Upper lobe of left lung (tissue), 6 donors: ENCODE measurements around the gene RHOH. TPM values are rescaled to one million over a fixed set of nuclear protein-coding genes. Genes with fewer than 3 reads are reported as not detected.
A peak's percentile ranks its signal among the peaks of the same experiment; 100 is the strongest.

Experiments used
- ATAC-seq, 2 donors: fragments of 200-7000 bp; cut with Tn5 transposase; one replicate each; pipeline ENCODE4 v1.9.1; 2022; ENCODE audit warnings: mild to moderate bottlenecking in 2 of 2, moderate library complexity in 2 of 2; ENCODE audit not compliant: low FRiP score in 2 of 2
- DNase-seq, 2 donors: peaks; one replicate each; pipeline ENCODE4 v3.0.0-alpha.2; 2019 to 2020
- H3K27ac ChIP-seq, 4 donors: fragments of 200-600 bp; sonication (generic); one replicate each; pipeline ENCODE4 v1.5.1; 2016 to 2019
- H3K27me3 ChIP-seq, 4 donors: fragments of 200-600 bp; sonication (generic); one replicate each; pipeline ENCODE4 v1.5.1; 2017 to 2019
- H3K36me3 ChIP-seq, 4 donors: fragments of 200-600 bp; sonication (generic); one replicate each; pipeline ENCODE4 v1.5.1; 2016 to 2019
- H3K4me1 ChIP-seq, 4 donors: fragments of 200-600 bp; sonication (generic); one replicate each; pipeline ENCODE4 v1.5.1; 2018 to 2019
- H3K4me3 ChIP-seq, 4 donors: fragments of 200-600 bp; sonication (generic); one replicate each; pipeline ENCODE4 v1.5.1; 2017 to 2019; ENCODE audit warnings: mild to moderate bottlenecking in 2 of 4, moderate library complexity in 1 of 4
- H3K9me3 ChIP-seq, 4 donors: fragments of 200-600 bp; sonication (generic); one replicate each; pipeline ENCODE4 v1.5.1; 2018 to 2019
- CTCF ChIP-seq, 6 experiments: fragments of 450-650 bp in 4 of 6; fragments of 200-600 bp in 2 of 6; sonication (generic) in 2 of 6; IDR thresholded peaks; one replicate each; pipeline ENCODE4 v1.5.1; 2016 to 2019; ENCODE audit warnings: antibody characterized with exemption in 6 of 6
- EP300 ChIP-seq, 4 donors: sonication (generic); formaldehyde crosslinking; IDR thresholded peaks; one replicate each; pipeline ENCODE4 v1.5.1; 2017; ENCODE audit warnings: antibody characterized with exemption in 4 of 4, control low read depth in 2 of 4
- POLR2A ChIP-seq, 4 donors: fragments of 450-650 bp; IDR thresholded peaks; one replicate each; pipeline ENCODE4 v1.5.1; 2016 to 2017; ENCODE audit warnings: antibody characterized with exemption in 4 of 4, mild to moderate bottlenecking in 2 of 4
- POLR2AphosphoS5 ChIP-seq, 2 donors: sonication (generic); formaldehyde crosslinking; IDR thresholded peaks; one replicate each; pipeline ENCODE4 v1.5.1; 2017; ENCODE audit warnings: antibody characterized with exemption in 2 of 2
- WGBS, 2 donors: methylation state at CpG; one replicate each; pipeline ENCODE4 v1.1.5; 2017 to 2018; 5-methylcytosine and 5-hydroxymethylcytosine counted together
- total RNA-seq, 6 donors: library from RNA; depleted of rRNA in 4 of 6; stranded (reverse); fragments of >200 nt in 4 of 6; gene quantifications; one replicate each; pipeline versions ENCODE4 v1.1.0 to v1.2.1, GENCODE V29; 2016 to 2021
- donor health status: DM: no; HTN: no; CAD: no; lungs with moderate emphysema.
- donor health status: DM: no; HTN: yes; CAD: no; lungs with severe emphysema.

RHOH gene
- total RNA-seq, 6 donors from 2014 or later: 5.5 to 19.9 (median 8.4) TPM

DNA sequence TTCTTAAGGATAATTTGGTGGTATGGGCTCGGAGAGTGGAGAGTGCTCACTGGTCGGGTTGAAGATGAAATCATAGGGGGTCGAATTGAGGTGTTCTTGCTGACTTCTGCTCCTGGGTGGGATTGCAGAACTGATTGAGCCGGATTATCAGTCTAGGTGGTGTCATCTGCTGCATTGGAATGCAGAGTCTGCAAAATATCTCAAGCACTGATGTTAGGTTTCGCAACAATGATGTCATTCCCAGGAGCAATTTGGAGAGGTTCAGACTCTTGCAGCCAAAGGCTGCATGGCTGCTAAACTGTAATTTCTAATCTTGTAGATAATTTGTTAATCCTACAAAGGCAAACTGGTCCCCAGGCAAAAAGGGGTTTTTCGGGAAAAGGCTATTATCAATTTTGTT is 67.7 kb downstream of the RHOH start:
- H3K27ac ChIP-seq: no peak overlapping the region
- DNase-seq (no peak), ATAC-seq (peak in 1 of 2 donors; percentile 87)
- H3K4me1 ChIP-seq: peaks cover 0 to 3% (median 0%) of the 10 kb centered on the region in 4 donors
- H3K36me3 ChIP-seq: no peaks in the 10 kb centered on the region
- no peaks in the 10 kb centered on the region for H3K9me3 ChIP-seq
- TF ChIP-seq POLR2AphosphoS5 (IDR thresholded peaks at IDR 0.05) (no peak), CTCF (IDR thresholded peaks at IDR 0.05) (no peak), EP300 (IDR thresholded peaks at IDR 0.05) (no peak), POLR2A (IDR thresholded peaks at IDR 0.05) (no peak)
- 81 to 84% methylated on average over 6 of the region's 6 CpGs for WGBS, 2 donors
- no peaks in the 10 kb centered on the region for H3K27me3 ChIP-seq
- H3K4me3 ChIP-seq: no peak overlapping the region

DNA sequence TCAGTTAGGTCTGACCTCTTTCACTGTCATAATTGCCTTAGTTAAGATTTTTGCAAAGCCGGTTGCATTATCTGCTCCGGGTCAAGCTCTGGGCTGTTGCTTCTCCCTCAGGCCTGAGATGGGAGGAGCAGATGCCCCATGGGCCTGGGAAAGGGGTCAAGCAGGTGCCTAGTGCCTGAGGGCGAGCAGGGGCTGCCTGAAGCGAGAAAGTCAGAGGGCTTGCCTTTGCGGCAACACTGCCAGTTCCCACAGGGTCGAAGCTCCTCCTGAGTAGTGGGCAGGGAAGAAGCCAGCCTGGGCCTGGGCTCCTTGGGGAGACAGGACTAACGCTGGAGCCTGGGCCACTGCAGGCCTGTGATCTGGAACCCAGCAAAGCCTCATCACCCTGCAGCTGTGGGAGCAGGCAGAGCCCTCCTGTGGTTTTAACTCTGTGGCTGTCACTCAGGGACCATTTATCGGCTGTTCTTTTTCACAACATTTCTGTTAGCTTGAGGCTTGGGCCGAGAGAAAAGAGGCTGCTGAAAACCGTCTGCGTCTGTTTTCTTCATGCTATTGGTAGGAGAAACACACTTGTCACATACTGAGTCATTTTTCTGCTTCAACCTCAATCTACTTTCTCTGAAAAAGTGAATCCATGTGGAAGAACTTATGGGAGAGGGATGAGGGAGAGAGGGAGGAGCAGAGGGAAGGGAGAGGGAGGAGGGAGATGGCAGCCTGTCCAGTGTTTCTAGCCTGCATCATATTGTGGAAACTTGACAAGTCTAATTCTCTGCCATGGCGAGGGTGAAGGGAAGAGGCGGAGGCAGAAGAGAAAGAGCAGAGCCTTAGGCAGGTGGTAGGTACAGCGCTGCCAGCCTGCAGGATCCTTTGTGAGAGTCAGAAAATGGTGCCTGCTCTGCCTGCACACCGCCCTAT is 68.4 kb downstream of the RHOH start:
- 67 to 72% methylated on average over 15 of the region's 15 CpGs for WGBS, 2 donors

DNA sequence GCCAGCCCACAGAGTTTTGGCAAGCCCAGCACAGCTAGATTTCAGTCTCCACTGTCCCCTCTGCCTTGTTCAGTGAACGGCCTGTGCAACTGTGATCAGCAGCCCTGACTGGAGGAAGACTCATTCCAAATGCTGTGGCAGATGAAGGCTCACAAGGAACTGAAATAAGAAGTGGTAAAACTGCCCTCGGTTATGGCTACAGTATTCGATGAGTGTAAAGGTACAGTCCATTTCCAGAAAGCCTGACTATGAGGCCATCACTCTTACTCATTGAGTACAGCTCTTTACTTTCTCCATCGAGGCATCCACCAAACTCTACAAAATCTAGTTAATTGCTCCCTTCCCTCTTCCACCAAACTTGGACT is 69.1 kb downstream of the RHOH start:
- ATAC-seq: no peak
- 68 to 76% methylated on average over 4 of the region's 4 CpGs for WGBS, 2 donors
- DNase-seq: no peak
- no peak for TF ChIP-seq POLR2A (IDR thresholded peaks at IDR 0.05)
- TF ChIP-seq CTCF (IDR thresholded peaks at IDR 0.05): no peak
- TF ChIP-seq EP300 (IDR thresholded peaks at IDR 0.05): no peak
- TF ChIP-seq POLR2AphosphoS5 (IDR thresholded peaks at IDR 0.05): no peak
- Histone ChIP-seq H3K4me3 (no peak overlapping the region), H3K27ac (peak overlapping the region in 1 of 4 donors; percentile 3), H3K27me3 (no peaks in the 10 kb centered on the region), H3K9me3 (no peaks in the 10 kb centered on the region), H3K36me3 (no peaks in the 10 kb centered on the region), H3K4me1 (peaks cover 0 to 3% (median 0%) of the 10 kb centered on the region in 4 donors)

More for the DNA sequence above, 68.4 kb downstream of the RHOH start:
- Histone ChIP-seq H3K9me3 (no peaks in the 10 kb centered on the region), H3K4me3 (no peak overlapping the region), H3K27ac (peak overlapping the region in 1 of 4 donors; percentile 3), H3K4me1 (peaks cover 0 to 3% (median 0%) of the 10 kb centered on the region in 4 donors), H3K36me3 (no peaks in the 10 kb centered on the region), H3K27me3 (no peaks in the 10 kb centered on the region)
- DNase-seq: no peak
- peak in 1 of 2 donors; percentile 46 for ATAC-seq
- TF ChIP-seq POLR2AphosphoS5 (IDR thresholded peaks at IDR 0.05): no peak
- TF ChIP-seq POLR2A (IDR thresholded peaks at IDR 0.05): no peak
- TF ChIP-seq EP300 (IDR thresholded peaks at IDR 0.05): no peak
- TF ChIP-seq CTCF (IDR thresholded peaks at IDR 0.05): no peak

DNA sequence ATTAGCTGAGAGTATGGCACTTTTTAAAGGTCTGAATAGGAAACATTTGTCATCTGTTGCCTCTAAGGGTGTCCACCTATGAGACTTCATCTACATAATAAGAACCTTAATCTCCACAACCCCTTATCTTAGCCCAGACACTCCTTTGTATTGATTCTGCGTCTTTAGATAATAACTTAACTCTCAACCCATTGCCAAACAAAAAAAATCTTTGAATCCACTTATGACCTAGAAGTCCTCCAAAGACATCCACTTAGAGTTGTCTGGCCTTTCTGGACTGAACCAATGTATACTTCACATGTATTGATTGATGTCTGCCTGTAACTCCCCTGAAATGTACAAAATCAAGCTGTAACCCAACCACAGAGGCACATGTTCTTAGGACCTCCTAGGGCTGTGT is 72.3 kb downstream of the RHOH start:
- Histone ChIP-seq H3K36me3 (no peaks in the 10 kb centered on the region), H3K9me3 (no peaks in the 10 kb centered on the region), H3K4me3 (no peak overlapping the region), H3K27ac (no peak overlapping the region), H3K27me3 (no peaks in the 10 kb centered on the region), H3K4me1 (peaks cover 0 to 3% (median 0%) of the 10 kb centered on the region in 4 donors)
- ATAC-seq (no peak), DNase-seq (no peak)
- 0 to 50% methylated on average over 1 of the region's 1 CpG for WGBS, 2 donors
- TF ChIP-seq EP300 (IDR thresholded peaks at IDR 0.05) (no peak), POLR2A (IDR thresholded peaks at IDR 0.05) (no peak), POLR2AphosphoS5 (IDR thresholded peaks at IDR 0.05) (no peak), CTCF (IDR thresholded peaks at IDR 0.05) (no peak)
